ENCODE measurements around the gene KHSRP.
"Not testable (repeated sequence)": the region's sequence is repeated elsewhere in the genome, so short reads cannot be mapped to it uniquely, and the experiment has no call there.

KHSRP gene

DNA sequence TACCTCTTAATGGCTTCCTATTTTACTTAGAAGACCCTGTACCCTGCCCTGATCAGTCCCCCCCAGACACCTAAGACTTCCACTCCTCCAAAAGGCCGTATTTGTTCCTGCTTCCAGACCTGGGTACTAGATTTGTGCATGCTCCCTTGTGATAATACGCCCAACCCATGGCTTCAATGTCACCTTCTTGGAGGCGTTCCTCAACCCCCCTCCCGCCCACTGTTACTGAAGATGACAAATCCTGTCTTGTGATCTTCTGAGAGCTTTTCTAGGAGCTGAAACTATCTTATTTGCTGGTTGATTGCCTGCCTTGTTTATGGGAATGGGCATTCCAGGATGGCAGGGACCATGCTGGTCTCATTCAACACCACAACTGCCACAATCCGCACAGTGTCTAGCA lies 25.6 kb upstream of the KHSRP start:
- no peak for DNase-seq (ENCODE audit: low spot score)

DNA sequence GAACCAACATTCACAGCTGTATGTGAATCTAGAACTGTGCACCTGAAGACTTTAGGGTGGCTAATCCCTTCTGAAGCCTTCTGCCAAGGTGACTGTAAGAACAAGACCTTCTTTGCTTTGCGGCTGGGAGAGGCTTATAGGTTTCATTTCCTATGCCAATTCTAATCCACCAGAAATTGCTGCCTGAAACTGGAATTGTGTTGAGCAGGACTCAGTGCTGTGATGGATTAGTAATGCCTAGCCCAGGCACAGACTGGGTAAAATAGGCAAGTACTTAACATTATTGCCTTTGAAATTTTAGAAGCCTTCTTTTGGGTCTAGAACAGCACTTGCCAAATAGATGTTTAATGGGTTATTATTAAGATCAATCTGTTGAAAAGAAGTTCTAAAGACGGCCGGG lies 23.4 kb upstream of the KHSRP start:
- DNase-seq (ENCODE audit: low spot score): no peak

DNA sequence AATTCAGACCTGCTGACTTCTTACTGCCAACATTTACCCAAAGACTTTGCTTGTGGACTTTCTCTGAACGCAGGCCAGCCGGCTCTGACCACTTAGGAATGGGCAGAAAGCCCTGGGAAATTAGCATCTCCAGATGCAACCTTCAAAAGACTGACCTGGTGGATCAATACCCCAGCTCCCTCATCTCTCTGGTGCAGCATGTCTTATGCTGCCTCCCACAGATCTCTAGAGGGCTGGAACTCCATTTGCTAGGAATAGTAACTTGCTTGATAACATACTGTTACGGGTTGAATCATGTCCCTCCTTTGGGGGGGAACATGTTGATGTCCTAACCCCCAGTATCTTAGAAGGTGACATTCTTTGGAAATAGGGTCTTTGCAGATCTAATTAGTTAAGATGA lies 21.8 kb upstream of the KHSRP start:
- no peak for DNase-seq (ENCODE audit: low spot score)

DNA sequence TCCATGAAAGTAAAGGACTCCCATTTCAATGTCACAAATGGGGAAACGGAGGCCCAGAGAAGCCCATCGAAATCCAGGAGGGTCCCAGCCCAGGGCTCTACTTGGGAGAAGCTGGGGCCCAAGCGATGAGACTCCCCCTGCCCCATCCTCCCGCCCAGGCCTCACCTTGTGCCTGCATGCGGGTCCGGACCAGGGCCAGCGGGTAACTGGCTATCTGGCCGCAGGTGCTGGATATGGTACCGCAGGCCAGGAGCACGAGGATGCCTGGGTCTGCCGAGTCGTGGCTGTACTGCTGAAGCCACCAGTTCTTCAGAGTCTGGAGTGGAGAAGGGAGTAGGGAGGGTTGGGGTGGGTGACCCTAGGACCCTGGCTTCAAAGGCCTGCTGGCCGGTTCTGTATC lies 19.4 kb upstream of the KHSRP start:
- DNase-seq (ENCODE audit: low spot score): no peak

DNA sequence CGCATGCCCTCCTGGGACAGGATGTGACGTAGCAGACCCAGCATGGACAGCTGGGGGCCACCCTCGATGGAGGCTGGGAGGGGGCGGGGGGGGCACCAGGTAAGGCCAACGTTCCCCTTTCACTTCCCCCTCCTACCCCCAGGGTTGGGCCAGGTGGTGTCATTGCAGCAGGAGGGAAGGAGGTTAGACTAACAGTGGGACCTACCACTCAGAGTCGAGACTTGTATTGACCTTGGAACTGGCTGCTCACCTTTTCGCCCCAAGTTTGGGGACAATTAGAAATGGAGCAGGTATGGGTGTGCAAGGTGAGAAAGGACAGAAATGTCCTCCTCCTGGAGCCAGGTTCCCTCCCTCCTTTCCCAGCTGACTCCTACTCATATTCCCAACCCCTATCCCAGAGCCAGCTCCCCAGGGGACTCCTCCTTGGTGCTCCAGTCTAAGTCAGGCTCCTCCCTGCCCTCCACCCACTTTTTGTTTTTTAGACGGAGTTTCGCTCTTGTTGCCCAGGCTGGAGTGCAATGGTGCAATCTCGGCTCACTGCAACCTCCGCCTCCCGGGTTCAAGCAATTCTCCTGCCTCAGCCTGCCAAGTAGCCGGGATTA lies 17.6 kb upstream of the KHSRP start:
- DNase-seq (ENCODE audit: low spot score): no peak

DNA sequence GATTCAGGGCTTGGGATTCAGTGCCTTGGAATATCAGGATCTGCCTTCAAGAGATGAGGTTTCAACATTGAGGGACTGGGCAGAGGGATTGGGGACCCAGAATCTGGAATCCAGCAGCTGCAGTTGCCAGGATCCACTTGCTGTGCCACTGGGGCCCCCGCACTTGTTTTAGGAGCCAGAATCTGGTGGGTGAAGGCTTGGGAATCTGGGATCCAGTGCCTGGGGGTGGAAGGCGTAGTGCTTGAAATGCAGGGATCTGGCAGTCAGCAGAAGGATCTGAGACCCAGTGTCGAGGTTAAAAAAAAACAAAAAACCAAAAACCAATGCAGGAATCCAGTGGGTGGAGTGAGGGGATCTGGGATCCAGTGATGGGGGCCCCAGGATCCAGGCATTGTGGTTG lies 16.3 kb upstream of the KHSRP start:
- no peak for DNase-seq (ENCODE audit: low spot score)

DNA sequence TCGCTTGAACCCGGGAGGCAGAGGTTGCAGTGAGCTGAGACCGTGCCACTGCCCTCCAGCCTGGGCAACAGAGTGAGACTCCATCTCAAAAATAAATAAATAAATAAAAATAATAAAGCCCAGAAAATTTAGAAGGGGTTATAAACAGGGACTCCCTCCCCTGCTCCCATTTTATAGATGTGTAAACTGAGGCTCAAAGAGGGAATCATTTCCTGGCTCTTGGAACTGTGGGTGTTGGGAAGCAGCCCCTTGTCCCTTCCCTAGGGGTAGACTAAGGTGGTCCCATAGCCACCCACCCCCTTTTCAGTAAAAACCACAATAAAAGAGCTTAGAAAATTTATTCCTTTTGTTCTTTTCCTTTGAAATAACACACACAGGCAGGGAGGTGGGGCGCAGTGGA lies 15.1 kb upstream of the KHSRP start:
- DNase-seq (ENCODE audit: low spot score): no peak

DNA sequence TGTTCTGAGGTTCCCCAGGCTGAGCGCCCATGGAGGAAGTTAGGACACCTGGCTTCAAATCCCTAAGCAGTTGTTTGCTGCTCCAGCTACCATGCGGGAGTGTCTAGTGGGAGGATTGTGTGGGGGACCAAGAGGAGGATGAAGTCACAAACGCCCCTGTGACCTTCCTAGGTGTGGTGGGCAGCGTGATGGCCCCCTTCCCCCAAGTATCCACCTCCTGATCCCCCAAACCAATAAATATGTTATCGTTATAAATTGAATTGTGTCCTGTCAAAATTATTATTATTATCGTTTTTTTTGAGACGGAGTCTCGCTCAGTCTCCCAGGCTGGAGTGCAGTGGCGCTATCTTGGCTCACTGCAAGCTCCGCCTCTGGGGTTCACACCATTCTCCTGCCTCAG lies 9.1 kb upstream of the KHSRP start, which contains the start of gene SLC25A41:
TSS of gene SLC25A41 (minus strand) at position 101 of the 400 bp plus-strand sequence. CDS start at position 31, 70 bp downstream.
- no peak for DNase-seq (ENCODE audit: low spot score)

DNA sequence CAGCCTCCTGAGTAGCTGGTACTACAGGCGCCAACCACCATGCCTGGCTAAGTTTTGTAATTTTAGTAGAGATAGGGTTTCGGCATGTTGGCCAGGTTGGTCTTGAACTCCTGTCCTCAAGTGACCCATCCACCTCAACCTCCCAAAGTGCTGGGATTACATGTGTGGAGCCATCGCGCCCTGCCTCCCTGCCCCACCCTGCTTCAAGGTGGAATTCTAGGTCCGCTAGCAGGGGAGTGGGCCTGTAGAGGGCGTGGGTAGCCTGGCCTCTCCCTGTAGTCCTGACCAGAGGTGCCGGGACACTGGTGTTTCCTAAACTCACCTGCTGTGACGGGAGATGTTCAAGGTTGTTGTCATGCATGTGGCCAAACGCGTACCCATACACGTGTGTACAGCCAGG lies 8.6 kb upstream of the KHSRP start:
- no peak for DNase-seq (ENCODE audit: low spot score)

DNA sequence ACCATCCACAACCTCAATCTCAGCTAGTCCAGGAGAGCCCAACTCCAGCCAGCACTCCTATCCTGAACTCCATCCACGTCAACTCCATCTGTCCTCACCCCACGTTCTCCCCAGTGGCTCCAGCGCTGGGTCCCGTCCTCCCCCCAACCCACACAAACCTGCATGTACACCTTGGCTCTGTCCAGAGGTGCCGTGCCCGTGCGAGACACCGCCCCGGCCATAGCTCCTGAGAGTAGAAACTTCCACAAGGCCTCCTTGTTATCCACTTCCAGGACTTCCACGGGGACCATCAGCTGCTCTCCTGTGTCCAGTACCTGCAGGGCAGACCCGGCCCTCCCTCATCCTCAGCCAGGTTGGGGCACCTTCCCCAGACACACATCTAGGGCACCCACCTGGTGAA lies 7.3 kb upstream of the KHSRP start:
- DNase-seq (ENCODE audit: low spot score): no peak

DNA sequence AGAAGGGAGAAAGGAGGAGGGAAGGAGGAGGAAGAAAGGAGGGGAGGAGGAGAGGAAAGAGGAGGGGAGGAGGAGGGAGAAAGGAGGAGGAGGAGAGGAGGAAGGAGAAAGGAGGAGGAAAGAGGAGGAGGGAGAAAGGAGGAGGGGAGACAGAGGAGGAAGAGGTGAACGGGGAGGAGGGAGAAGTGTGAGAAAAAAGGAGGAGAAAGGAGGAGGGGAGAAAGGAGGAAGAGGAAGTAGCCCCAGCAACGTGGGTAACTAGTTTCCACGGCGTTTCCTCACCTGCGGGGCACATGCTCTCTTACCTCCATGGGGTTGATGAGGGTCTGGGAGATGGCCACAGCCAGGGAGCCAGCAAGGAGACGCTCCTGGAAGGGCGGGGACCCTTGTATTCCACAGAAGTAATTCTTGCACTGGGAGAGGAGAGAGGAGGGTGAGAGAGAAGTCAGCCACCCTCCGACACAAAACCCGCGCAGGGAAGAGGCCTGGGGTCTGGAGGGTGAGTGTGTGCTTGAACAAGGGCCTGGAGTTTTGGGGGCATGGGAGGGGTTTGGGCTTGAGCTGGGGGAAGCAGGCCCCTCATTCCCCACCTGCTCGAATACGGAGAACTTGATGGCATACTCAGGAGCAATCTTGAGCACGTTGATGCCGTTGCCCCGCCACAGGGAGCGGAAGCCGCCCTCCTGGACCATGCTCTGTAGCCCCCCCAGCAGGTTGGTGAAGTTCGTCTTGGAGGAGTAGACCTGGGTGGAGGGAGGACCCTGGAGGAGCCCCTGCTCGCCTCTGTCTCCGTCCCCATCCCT lies 5.0 kb upstream of the KHSRP start:
- DNase-seq (ENCODE audit: low spot score): no peak

DNA sequence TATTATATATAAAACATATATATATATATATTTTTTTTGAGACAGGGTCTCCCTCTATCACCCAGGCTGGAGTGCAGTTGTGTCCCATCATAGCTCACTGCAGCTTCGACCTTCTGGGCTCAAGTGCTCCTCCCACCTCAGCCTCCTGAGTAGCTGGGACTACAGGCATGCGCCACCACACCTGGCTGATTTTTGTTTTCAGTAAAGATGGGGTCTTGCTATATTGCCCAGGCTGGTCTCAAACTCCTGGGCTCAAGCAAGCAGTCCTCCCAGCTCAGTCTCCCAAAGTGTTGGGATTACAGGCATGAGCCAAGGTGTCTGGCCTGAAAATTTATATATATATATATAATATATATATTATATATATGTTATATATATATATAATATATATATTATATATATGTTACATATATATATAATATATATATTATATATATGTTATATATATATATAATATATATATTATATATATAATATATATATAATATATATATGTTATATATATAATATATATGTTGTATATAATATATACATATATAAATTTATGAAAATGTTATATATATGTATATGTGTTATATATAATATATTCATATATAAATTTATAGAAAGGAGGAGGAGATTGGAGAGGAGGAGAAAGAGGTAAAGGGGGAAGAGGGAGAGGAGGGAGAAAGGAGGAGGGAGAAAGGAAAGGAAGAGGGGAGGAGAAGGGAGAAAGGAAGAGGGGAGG lies 4.2 kb upstream of the KHSRP start:
- DNase-seq (ENCODE audit: low spot score): not testable (repeated sequence)

DNA sequence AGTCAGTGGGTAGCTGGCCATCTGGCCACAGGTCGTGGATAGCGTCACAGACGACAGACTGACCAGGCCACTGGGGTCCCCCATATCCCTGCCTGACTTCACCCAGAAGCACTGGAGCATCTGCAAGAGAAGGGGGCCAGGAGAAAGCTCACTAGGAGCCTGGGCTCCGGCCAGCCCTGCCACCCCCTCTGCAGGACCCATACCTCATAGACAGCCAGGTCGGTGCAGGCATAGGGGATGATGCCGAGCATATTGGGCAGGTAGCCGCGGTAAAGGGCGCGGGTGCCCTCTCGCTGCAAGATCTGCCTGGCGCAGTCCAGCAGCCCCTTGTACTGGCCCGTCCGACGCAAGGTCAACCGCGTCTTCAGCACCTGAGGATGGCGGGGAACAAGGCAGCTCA lies 2.5 kb upstream of the KHSRP start:
- DNase-seq (ENCODE audit: low spot score): no peak

DNA sequence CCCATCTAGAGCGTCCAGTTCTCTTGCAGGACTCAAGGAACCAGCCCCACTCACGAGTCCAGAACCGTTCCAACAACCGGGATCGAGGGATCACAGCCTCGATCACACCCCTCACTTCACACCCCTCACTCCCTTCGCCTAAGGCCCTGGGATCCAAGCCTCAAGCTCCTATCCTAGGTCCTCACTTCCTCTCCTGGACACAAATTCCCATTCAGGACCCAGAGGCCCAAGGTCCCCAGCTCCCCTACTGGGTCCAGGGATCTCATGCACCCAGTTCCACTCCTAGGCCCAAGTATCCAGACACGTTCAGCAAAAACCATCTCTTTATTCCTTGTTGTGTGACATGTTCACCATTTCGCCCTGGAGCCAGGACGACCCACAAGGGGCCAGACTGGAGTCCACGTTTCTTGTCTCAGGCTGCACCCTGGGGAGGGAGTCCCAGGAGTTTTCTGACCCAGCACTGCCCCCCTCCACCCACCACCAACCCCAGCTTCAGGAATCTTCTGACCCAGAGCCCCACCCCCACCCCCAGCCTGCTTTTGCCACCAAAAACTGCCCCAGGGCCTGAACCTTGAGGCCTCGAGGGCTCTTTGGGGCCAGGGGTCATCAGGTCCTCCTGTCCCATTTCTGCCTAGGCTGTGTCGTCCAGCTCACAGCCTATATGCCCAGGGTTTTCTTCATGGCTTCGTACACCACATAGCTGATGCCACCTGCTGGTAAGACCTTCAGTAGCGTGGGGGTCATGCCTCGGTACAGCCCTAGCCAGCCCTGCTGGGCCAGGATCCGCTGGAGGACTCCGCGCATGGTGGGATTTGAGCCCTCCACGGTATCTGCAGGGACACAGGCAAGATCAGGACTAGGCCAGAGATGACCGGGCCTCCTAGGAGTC lies 1.4 kb upstream of the KHSRP start:
- DNase-seq (ENCODE audit: low spot score): no peak

DNA sequence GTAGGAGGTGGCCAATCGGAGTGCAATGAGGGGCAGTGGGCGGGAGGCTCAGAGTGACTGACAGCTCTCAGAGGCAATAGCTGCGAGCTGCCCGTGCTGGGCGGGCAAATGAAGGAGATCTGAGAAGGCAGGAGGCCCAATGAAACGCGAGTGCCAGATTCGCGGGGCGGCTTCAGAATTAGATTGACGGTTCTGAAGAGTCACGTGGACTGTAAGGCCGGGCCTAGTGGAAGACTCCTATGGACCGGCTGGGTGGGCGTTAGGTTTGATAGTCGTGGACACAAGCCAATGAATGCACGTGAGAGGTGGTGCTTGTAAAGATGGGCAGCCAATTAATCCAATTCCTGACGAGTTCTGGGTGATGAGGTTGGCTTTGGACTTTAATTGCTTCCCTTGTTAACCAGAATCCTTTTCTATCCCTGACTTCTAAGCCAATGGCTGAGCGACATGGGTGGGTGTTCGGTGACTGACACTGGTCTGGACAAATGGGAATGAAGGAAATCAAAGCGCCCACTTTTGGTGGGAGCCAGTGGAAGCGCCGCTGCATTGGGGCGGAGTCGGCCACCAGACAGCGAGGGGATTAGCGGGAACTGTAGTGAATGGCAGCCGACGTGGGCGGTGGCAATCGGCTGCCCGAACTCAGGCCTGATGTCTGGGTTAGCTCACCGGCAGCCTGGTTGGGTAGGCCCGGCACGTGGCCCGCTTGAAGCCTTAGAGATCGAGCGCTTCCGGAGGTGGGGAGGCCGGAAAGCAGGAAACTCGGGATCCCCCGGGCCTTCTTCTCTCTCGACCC lies 524 bp upstream of the KHSRP start:
- peak; percentile 99 for DNase-seq (ENCODE audit: low spot score)

DNA sequence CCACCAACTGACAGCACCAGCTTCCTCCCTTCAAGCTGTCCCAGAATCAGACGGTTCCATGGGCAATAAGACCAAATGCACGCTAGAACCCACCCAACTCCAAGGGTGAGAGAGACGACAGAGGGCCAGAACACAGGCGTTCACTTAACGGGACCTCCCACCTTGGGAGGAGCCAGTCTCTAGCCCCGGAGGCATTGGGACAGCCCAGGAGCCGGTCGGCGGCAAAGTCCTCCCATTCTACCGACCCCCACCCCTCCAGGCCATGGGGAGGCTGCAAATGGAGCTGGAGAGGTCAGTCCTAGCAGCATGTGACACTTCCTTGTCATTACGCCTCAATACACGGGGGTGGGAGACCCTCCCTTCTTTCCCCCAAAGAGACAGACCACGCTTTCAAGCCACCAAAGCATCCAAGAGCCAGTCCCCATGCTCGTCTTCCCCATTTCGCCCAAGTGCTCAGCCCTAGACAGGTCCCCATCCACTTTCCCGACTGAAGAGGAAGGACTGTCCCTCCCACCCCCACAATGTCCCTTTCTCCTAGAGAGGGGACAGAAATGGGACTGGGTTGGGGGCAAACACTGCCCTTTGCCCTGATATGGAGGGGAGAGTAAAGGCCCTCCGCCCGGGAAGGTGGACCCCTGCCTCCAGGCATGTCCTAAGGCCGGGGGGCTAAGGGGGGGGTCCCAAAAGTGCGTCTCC lies 964 bp downstream of the KHSRP start:
- DNase-seq (ENCODE audit: low spot score): peak; percentile 30

DNA sequence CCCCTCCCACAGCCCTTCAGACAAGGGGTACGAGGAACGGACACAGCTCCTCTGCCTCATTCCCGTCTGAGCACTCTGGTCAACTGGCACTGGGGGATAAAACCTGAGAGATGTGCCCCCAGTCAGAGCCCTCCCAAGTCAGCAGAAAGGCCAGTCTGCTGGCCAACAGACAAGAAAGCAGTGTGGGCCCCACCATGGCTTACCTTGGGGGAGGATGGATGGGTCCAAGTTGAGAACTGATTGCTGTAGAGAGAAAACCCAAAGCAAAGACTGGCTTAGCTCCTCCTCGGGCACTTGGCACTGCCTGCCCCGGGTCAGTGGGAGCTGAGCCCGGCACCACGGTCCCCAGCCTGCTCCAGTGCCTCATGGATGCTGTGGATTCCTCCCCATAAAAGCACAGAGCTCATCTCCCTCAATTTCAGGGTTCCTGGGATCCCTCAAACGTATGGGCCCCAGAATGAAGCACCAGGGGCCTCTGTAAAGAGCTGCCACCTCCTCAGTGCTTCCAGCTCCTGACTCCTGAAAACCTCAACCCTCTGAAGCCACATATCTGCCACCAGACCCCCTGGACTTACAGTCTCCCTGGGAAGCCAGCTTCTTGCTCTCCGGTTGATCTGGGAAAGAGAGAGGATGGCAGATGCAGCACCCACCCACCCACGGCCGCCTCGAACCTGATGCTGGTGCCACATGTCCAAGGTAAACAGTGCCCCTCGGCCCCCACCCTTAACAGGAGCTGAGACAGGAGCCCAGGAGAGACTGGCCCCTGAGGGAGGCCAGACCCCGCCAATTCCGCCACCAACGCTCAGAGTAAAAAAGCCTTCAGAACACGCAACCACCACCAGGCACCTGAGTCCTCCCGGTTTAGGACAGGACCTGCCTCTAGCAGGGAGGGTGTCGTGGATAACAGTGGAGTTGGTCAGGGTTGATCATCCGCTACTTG lies 3.3 kb downstream of the KHSRP start:
- no peak for DNase-seq (ENCODE audit: low spot score)

DNA sequence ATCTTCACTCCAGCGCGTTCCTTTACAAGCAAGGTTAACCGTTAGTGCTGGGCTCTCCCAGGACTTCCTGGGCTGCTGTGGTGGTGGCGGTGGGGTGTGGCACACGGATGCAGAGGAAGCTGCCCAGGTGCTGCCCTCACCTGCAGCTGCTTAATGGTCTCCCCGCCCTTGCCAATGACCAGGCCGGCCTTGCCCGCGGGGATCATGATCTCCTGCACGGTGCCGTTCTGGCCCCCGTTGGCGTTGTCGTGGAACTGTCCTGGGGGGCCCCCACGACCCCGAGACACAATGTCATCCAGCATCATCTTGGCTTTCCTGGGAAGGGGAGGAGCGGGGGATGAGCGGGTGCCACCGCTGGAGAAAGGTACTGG lies 6.1 kb downstream of the KHSRP start:
- DNase-seq (ENCODE audit: low spot score): no peak

DNA sequence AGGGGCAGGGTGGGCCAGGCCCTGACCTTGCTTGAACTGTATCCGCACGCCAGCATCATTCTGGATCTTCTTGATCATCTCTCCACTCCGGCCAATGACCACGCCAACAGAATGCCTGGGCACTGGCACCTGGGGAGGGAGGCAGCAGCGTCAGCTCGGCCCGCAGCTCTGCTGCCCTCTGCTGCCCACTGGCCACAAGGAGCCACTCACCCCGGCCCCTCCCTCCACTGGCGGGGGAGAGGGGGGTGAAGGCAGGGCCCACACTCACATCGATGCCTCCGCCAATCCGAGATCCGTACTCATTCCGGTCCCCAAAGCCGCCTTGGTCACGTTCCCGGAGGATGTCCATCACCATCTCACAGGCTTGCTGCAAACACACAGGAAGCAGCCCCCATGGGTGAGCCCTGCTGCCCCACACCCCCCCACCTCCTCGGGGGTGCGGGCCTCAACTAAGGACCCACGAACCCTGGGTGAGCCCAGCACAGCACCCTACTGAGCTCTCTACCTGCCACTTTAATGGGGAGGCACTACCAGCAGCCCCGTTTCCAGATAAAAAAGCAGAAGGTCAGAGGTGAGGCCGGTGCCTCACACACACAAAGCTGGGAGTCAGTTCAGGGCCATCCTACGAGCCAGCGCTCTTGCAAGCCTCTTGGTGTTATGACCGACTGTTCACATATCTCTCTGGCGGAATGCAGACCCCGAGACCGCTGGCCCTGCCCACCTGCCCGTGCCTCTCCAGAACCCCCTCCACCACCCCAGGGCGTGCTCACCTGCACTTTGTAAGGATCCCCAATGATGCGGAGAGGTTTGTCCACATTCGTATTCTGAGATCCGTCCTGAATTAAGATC lies 6.7 kb downstream of the KHSRP start:
- DNase-seq (ENCODE audit: low spot score): no peak
